ENCODE measurements around the gene GOLGA6B. TPM values are rescaled to one million over a fixed set of nuclear protein-coding genes. Genes with fewer than 3 reads are reported as not detected.

Gene GOLGA6B
- total RNA-seq, 8 experiments from 2014 or later, result 0.88 to 1.9 (median 1.3) TPM; not detected in 4

Other genes starting within 250 kb of the GOLGA6B start
- 10 to 100 TPM; 26.3 to 60.7 (median 40.4) TPM for gene ARIH1, start 180.4 kb upstream of the GOLGA6B start, total RNA-seq
- under 1 TPM in 6 of 8 experiments, not detected in 2; 0.22 to 0.66 (median 0.44) TPM for gene HIGD2B, start 31.5 kb downstream of the GOLGA6B start, total RNA-seq
- 10 to 100 TPM; 17.8 to 50.7 (median 33.1) TPM for gene BBS4, start 31.5 kb downstream of the GOLGA6B start, total RNA-seq
- 10 to 100 TPM; 17.5 to 78.3 (median 28.7) TPM for gene ADPGK, start 129.1 kb downstream of the GOLGA6B start, total RNA-seq